Right lobe of liver (tissue), 6 donors: Measurements from ENCODE around the gene SLC15A3. TPM values are rescaled to one million over a fixed set of nuclear protein-coding genes. Genes with fewer than 3 reads are reported as not detected.

Experiments
- ATAC-seq, 4 donors: fragments of 200-7000 bp; cut with Tn5 transposase; one replicate each; pipeline ENCODE4 v1.9.1; 2020; ENCODE audit warnings: mild to moderate bottlenecking in 4 of 4, moderate library complexity in 4 of 4
- DNase-seq, 3 donors: peaks; one replicate each; pipeline ENCODE4 v3.0.0-alpha.2; 2020
- H3K27ac ChIP-seq, 3 donors: fragments of 200-600 bp; one replicate each; pipeline ENCODE4 v1.8.0; 2022
- H3K27me3 ChIP-seq, 2 donors: fragments of 200-600 bp; one replicate each; pipeline ENCODE4 v1.8.0; 2022
- H3K36me3 ChIP-seq, 4 donors: fragments of 200-600 bp; sonication (generic) in 1 of 4; one replicate each; pipeline versions ENCODE4 v1.5.1 to v1.8.0; 2017 to 2022; ENCODE audit warnings: control low read depth in 1 of 4
- H3K4me1 ChIP-seq, 4 donors: fragments of 200-600 bp; sonication (generic) in 1 of 4; one replicate each; pipeline versions ENCODE4 v1.5.1 to v1.8.0; 2017 to 2022; ENCODE audit warnings: control low read depth in 1 of 4
- H3K4me3 ChIP-seq, 3 donors: fragments of 200-600 bp; one replicate each; pipeline ENCODE4 v1.8.0; 2022
- H3K9me3 ChIP-seq, 4 donors: fragments of 200-600 bp; sonication (generic) in 1 of 4; one replicate each; pipeline versions ENCODE4 v1.5.1 to v1.8.0; 2017 to 2022; ENCODE audit warnings: control low read depth in 1 of 4
- CTCF ChIP-seq, 4 donors: fragments of 200-600 bp in 3 of 4; fragments of 450-650 bp in 1 of 4; IDR thresholded peaks; one replicate each; pipeline versions ENCODE4 v1.5.1 to v1.8.0; 2016 to 2022; ENCODE audit warnings: antibody characterized with exemption in 4 of 4, mild to moderate bottlenecking in 2 of 4
- POLR2A ChIP-seq: fragments of 450-650 bp; IDR thresholded peaks from one replicate; pipeline ENCODE4 v1.6.1; 2017; ENCODE audit warnings: antibody characterized with exemption, mild to moderate bottlenecking
- WGBS: methylation state at CpG from one replicate; pipeline ENCODE4 v1.1.6; 2018; ENCODE audit warnings: low coverage, low lambda C conversion rate; ENCODE audit not compliant: insufficient coverage; ENCODE audit errors: missing lambda C conversion rate; 5-methylcytosine and 5-hydroxymethylcytosine counted together
- intact Hi-C, 2 donors: fragments of 100-400 bp; cut with DNase I; formaldehyde crosslinking; loops; one replicate each; pipeline versions ENCODE4 v1.11.2 to v1.14.1; 2022
- total RNA-seq, 6 experiments: library from RNA; depleted of rRNA in 2 of 6; stranded (reverse); fragments of >200 nt in 2 of 6; fragmentation: NEBNext Ultra II Directional in 3 of 6; extraction: Animal tissue kit (Norgen Biotek cat#: 25700) in 3 of 6; gene quantifications; one replicate each; pipeline versions ENCODE4 v1.1.0 to v1.2.4, GENCODE V29; 2016 to 2023
- donor health status: DM: no; HTN: yes; CAD: no.
- donor health status: DM: no; HTN: no; CAD: no.
- donor health status: DM: no; HTN: no; CAD: no.
- donor health status: DM: no; HTN: yes; CAD: no.
- donor health status: DM: no; HTN: yes; CAD: no.

SLC15A3 gene
- total RNA-seq, 6 experiments from 2014 or later, result 7.2 to 22.2 (median 9.2) TPM

GRCh38 chr11:60939855-60940254 is 12.1 kb downstream of the SLC15A3 start:
- intact Hi-C loops, result no loop called here
- TF ChIP-seq POLR2A, result no peak
- TF ChIP-seq CTCF (IDR thresholded peaks at IDR 0.05), result no peak
- WGBS, result 50% methylated on average over 2 of the region's 2 CpGs
- H3K4me1 ChIP-seq, result no peaks in the 10 kb centered on the region
- H3K4me3 ChIP-seq, result no peak overlapping the region
- H3K9me3 ChIP-seq, result no peaks in the 10 kb centered on the region
- H3K36me3 ChIP-seq, result peaks cover 0 to 9% (median 0%) of the 10 kb centered on the region in 4 donors
- ATAC-seq (no peak), DNase-seq (no peak)
- no peak overlapping the region for H3K27ac ChIP-seq
- no peaks in the 10 kb centered on the region for H3K27me3 ChIP-seq

DNA sequence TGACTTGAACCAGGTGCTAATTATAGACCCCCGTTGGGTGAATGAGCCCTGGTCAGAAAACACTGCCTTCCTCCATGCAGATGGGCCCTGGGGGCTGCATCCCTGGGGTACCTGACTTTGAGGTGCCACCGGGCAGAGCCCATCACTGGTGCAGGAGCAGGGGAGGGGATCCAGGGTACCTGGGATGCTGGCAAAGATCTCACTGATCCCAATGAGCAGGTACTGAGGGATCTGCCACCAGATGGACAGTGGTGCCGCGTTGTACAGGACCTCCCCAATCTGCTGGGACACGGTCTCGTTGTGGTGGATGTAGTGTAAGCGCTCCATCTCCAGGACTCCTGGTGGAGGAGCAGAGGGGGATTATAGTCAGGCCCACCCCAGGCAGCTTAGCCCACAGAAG is 12.7 kb downstream of the SLC15A3 start:
- Histone ChIP-seq H3K27ac (no peak overlapping the region), H3K27me3 (no peaks in the 10 kb centered on the region), H3K36me3 (peaks cover 0 to 9% (median 0%) of the 10 kb centered on the region in 4 donors), H3K9me3 (no peaks in the 10 kb centered on the region), H3K4me3 (no peak overlapping the region), H3K4me1 (no peaks in the 10 kb centered on the region)
- 100% methylated on average over 5 of the region's 7 CpGs for WGBS
- ATAC-seq, result no peak
- TF ChIP-seq POLR2A, result no peak
- no peak for TF ChIP-seq CTCF (IDR thresholded peaks at IDR 0.05)
- DNase-seq, result no peak
- intact Hi-C loops, result no loop called here

DNA sequence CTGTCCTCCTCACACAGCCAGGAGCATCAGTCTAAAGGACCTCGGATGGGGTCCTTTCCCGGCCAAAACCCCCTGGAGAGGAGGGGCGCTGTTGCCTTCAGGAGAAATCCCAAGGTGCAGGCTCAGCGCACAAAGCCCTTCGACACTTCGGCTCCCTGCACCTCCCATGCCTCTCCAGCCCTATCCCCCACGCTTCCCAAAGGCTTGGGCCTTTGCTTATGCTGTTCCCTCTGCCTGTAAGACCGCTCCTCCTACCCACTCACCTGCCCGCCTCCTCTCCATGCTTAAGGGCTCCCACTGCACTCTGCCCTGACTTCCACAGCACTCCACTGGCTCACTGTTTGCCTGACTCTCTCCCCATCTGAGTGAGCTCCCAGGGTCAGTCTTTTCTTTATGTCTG is 13.5 kb downstream of the SLC15A3 start:
- TF ChIP-seq CTCF (IDR thresholded peaks at IDR 0.05), result no peak
- Histone ChIP-seq H3K36me3 (peaks cover 0 to 9% (median 0%) of the 10 kb centered on the region in 4 donors), H3K27ac (no peak overlapping the region), H3K4me1 (no peaks in the 10 kb centered on the region), H3K4me3 (no peak overlapping the region), H3K27me3 (no peaks in the 10 kb centered on the region), H3K9me3 (no peaks in the 10 kb centered on the region)
- 85% methylated on average over 8 of the region's 9 CpGs for WGBS
- intact Hi-C loops, result no loop called here
- DNase-seq, result no peak
- ATAC-seq, result no peak

GRCh38 chr11:60937811-60938210 is 14.2 kb downstream of the SLC15A3 start:
- DNase-seq (no peak), ATAC-seq (no peak)
- Histone ChIP-seq H3K4me1 (no peaks in the 10 kb centered on the region), H3K36me3 (peaks cover 0 to 9% (median 0%) of the 10 kb centered on the region in 4 donors), H3K4me3 (no peak overlapping the region), H3K27ac (no peak overlapping the region), H3K27me3 (no peaks in the 10 kb centered on the region), H3K9me3 (no peaks in the 10 kb centered on the region)
- no CpG with 5 or more reads among the region's 8 CpGs for WGBS
- TF ChIP-seq CTCF (IDR thresholded peaks at IDR 0.05) (no peak), POLR2A (no peak)
- intact Hi-C loops, result no loop called here

DNA sequence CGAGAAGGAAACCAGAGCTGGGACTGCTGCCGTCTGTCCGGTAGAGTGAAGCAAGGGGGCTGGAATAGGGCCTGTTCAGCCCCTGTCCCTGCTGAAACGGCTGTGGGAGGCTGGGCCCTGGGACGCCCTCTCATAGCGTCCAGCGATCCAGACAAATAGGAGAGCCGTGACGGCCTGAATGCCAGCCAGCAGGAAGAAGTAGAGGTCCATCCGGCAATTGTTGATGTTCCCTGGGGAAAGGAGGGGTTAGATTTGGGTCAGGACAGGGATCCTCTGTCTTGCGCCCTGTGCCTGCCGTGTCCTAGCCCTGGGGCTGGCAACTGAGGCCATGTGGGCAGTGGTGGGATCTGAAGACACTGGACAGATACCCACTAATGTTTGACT is 14.8 kb downstream of the SLC15A3 start:
- peak overlapping the region in 2 of 3 donors; percentile 30 to 37 for H3K27ac ChIP-seq
- WGBS, result 79% methylated on average over 4 of the region's 12 CpGs
- ATAC-seq, result peak; percentile 54 to 67 (median 58)

More for the DNA sequence above, 14.8 kb downstream of the SLC15A3 start:
- Histone ChIP-seq H3K4me1 (no peaks in the 10 kb centered on the region), H3K4me3 (no peak overlapping the region), H3K27me3 (no peaks in the 10 kb centered on the region), H3K9me3 (no peaks in the 10 kb centered on the region), H3K36me3 (peaks cover 0 to 9% (median 0%) of the 10 kb centered on the region in 4 donors)
- DNase-seq, result no peak
- TF ChIP-seq CTCF (IDR thresholded peaks at IDR 0.05) (no peak), POLR2A (no peak)
- intact Hi-C loops, result no loop called here
